ENCODE data around the gene MYL12B. TPM values are rescaled to one million over a fixed set of nuclear protein-coding genes. Genes with fewer than 3 reads are reported as not detected.

MYL12B gene
- total RNA-seq, 1 experiment from 2014 or later, result 633 TPM

DNA sequence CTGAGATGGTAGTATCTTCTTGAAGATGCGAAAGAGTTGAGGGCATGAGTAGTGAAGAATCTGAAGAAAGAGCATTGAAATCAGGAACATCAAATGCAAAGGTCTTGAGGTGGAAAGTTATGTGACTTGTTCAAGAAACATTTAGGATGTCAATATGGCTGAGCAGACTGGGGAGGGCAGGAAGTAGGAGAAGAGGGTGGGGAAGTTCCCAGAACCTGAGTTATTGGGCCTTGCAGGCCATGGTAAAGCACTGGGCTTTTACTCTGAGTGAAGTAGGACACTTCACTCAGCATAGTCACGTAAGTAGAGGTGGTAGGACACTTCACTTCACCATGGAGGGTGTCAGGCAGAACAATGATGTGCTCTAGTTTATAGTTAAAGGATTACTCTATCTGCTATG lies 26.1 kb upstream of the MYL12B start:
- no peak for DNase-seq (ENCODE audit: low spot score)

DNA sequence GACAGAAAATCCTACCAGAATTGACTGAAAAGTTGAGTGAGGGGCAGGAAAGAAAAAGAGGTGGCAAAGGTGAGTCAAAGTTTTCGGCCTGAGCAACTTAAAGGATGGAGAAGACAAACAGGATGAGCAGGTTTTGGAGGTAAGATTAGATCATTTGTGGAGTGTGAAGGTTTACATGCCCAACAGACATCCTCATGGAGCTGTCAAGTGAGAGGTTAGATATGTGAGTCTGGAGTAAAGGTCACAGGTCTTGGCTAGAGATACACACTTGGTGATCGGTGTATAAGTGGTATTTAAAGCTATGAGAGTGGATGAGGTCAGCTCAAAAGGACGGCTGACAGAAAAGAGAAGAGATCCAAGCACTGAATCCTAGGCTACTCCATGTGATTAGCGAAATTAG lies 25.5 kb upstream of the MYL12B start:
- no peak for DNase-seq (ENCODE audit: low spot score)

DNA sequence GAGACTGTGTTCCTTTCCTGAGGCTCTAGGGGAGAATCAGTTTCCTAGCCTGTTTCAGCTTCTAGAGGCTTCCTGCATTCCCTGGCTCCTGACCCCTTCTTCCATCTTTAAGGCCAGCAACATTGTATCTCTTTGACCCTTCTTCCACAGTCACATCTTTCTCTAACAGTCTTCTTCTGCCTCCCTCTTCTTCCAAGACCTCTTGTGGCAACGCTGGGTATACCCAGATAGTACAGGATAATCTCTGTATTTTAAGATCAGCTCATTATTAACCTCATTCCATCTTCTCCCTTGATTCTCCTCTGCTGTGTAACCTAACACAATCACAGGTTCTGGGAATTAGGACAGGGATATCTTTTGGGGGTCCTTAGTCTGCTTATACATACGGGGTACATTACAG lies 23.2 kb upstream of the MYL12B start:
- no peak for DNase-seq (ENCODE audit: low spot score)

DNA sequence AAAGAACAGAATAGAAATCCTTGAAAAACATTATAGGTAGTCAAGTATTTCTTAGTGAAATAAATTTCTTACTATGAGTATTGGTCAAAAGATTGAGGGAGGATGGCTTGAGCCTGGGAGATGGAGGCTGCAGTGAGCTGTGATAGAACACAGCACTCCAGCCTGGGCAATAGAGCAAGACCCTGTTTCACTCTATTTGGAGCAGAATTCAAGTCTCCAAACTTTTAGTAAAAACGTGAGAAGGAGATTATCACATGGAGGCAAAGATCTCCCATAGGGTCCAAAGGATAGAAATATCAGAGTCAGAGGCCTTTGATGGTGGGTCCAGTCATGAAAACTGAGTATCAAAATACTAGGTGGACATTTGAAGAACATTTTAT lies 16.8 kb upstream of the MYL12B start:
- DNase-seq (ENCODE audit: low spot score), result no peak

DNA sequence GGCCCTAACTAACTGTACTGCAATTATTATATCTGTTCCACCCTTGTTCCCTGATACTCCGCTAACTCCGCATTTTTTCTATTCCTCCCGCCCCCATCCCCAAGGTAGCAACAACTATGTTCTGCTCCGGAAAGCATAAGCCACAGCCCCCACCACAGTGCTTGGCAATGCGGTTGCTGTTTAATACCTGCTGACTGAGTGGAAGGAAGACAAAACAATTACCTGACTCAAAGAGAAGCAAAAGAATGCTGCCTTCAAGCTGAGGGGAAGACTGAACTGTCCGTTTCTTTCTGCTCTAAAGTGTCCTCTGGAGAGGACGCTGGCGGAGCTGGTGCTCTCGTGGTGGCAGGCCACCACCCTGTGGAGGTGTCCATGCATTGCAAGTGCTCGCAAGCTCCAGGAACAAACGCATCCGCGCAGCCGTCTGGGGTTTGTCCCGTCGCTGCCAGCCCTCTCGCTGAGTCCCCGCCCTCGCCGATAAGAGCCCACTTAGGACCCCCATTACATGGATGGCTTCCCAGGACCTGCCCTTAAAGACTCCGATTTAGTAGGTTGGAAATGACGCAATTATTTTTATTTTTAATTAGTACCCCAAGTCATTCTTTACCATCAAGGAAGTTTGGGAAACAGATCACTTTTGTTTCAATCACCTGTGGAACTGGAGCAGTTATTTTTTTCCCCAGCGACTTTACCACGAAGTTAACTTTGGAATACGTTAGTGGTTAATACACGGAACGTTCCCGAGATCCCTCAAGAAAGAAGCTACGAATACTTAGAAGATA lies 15.9 kb upstream of the MYL12B start:
- peak; percentile 87 for DNase-seq (ENCODE audit: low spot score)

GRCh38 chr18:3246635-3247239 lies 15.2 kb upstream of the MYL12B start:
- no peak for DNase-seq (ENCODE audit: low spot score)

- peak; percentile 97 for DNase-seq (ENCODE audit: low spot score)
These were observed 14.5 kb upstream of the MYL12B start, which contains the start of gene MYL12A for GRCh38 chr18:3247240-3248061. MYL12A (plus strand) TSS chr18:3247801; CDS start chr18:3253248, 5,447 bp downstream.

DNA sequence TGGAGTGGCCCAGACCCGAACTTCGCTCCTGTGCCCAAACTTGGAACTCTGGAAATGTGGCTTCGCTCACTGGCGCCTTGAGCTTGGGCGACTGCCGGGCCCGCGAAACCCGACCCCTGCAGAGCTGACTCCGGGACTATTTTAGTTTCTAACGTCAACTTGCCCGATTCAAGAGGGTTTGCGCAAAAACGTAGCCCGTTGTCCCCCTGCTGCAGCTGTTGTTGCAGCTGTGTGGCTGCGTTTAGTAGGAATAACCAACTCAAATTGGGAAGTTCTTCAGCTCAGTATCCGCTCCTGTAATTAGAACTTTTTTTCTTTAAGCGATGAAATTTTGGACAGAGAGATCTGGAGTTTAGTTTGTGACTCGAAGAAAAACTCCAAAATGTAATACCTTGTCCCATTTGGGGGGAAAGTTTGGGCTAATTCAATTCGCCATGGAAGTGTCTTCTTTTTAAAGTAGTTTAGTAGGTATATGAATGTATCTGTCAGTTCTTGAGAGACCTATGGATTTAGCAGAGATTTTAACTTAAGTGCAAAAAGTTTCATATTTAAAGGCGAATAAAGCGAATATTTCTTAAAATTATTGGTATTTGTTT lies 13.8 kb upstream of the MYL12B start:
- DNase-seq (ENCODE audit: low spot score), result no peak

GRCh38 chr18:3248658-3249359 lies 13.1 kb upstream of the MYL12B start:
- DNase-seq (ENCODE audit: low spot score), result peak; percentile 67

GRCh38 chr18:3250237-3251107 lies 11.5 kb upstream of the MYL12B start:
- DNase-seq (ENCODE audit: low spot score), result peak; percentile 85

- peak; percentile 44 for DNase-seq (ENCODE audit: low spot score)
These were observed 10.5 kb upstream of the MYL12B start for GRCh38 chr18:3251249-3251962.

DNA sequence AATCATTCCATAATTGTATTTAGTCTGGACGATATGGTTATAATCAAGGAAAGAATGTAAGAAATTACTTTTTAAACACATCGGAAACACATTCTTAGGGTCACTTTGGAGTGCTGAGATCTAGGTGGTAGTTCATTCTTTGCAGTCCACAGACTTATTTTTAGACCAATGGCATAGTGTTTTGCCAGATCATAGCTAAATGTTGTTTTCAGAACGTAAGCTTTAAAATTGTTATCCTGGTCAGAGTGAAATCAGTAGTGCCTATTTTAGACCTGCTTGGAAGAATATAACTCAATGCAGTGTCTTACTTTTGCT lies 10.0 kb upstream of the MYL12B start:
- DNase-seq (ENCODE audit: low spot score), result peak; percentile 68

DNA sequence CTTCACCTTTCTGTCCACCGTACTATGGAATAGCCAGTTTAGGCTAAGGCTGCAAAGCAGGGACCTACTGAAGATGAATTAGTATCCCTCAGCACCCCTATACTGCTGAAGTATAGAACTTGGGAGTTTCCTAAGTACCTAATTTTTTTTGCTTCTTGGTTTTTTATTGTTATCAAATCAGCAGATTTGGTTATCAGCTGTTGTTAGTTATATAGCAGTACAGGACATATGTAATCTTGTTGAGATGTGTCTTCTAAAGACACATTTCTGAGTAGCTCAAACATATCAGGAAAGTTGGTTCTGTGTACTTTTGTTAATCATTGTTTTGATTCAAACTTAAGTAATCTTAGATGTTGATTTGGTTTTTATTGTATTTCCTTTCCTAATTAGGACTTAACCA lies 9.1 kb upstream of the MYL12B start:
- DNase-seq (ENCODE audit: low spot score), result no peak

DNA sequence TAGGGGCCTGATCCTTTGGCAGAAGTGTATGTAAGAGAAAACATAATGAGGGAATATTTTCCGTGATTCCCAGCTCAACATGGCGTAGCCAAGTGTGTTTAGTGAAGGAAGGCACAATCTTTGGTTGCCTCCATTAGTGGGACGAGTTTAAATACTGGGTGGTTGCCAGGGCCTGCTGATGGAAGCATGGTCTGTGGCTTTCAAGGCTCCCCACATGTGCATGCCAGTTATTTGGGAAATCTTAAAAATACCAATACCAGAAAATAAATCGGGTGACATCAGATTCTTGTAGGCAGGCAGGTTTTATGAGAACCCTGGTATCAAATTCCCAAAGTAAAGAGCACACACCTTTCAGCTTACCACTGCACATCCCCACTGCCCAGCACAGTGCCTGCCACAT lies 7.2 kb upstream of the MYL12B start:
- DNase-seq (ENCODE audit: low spot score), result no peak

DNA sequence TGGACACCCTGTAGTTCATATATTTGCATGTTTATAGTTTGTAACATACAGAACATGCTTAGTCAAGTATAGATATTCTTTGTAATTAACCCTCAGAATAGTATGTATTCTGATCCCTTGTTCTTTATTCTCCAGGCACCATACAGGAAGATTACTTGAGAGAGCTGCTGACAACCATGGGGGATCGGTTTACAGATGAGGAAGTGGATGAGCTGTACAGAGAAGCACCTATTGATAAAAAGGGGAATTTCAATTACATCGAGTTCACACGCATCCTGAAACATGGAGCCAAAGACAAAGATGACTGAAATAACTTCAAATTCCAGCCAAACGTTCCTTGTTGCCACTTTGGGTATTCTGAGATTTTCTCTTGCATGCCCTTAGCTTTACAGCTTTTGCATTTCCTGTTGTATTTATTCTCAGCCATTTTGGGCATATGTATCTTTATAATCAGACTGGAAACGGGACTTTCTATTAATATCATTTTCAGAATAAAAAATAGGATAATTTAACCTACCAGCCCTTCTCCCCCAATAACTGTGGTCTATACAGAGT lies 6.2 kb upstream of the MYL12B start:
- no peak for DNase-seq (ENCODE audit: low spot score)

DNA sequence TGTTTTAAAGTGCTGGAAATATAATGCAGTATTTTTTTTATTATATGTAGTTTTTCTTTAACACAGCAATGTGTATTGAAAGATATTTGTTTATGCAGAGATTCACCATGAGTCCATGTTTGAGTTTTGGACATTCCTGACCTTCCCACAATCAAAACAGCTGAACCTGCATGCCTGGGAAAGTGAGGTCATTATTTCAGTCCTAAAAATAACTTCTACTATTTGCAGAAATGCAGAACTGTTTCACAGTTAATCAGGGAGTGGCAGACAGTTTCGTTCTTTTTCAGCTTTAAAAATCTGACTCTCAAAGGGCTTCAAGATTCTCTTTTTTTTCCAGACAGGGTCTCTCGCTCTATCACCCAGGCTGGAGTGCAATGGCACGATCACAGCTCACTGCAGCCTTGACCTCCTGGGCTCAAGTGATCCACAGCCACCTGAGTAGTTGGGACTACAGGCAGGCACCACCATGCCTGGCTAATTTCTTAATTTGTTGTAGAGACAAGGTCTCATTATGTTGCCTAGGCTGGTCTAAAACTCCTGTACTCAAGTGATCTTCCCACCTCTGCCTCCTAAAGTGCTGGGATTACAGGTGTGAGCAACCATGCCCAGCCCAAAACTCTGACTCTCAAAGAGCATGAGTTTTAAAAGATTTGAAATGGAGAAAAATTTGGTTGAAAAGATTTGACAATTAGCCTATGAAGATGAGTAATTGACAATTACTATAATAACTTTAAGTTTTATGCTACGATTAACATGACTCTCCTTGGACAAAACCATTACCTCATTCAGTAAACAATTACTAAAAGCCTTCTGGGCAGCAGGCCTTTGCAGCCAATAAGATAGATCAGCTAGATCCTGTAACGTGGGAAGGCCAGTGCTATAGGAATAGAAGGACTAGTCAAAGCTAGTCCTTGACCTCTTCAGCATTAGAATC lies 5.0 kb upstream of the MYL12B start:
- DNase-seq (ENCODE audit: low spot score), result peak; percentile 61

GRCh38 chr18:3257627-3258120 lies 4.3 kb upstream of the MYL12B start:
- DNase-seq (ENCODE audit: low spot score), result no peak

GRCh38 chr18:3260995-3261372 lies 949 bp upstream of the MYL12B start:
- no peak for DNase-seq (ENCODE audit: low spot score)
